Tibial nerve (tissue), 4 donors: ENCODE data around the gene ADIPOR2. TPM values are rescaled to one million over a fixed set of nuclear protein-coding genes. Genes with fewer than 3 reads are reported as not detected.

Experiments
- DNase-seq, 2 donors: peaks; one replicate each; pipeline ENCODE4 v3.0.0-alpha.2; 2019; ENCODE audit warnings: low spot score in 2 of 2
- H3K27ac ChIP-seq, 4 donors: fragments of 200-600 bp; sonication (generic) in 3 of 4; one replicate each; pipeline ENCODE4 v1.5.1; 2017 to 2019; ENCODE audit warnings: mild to moderate bottlenecking in 1 of 4
- H3K27me3 ChIP-seq, 2 donors: fragments of 200-600 bp; sonication (generic) in 1 of 2; one replicate each; pipeline versions ENCODE4 v1.5.1 to v1.6.0; 2017 to 2019
- H3K36me3 ChIP-seq, 3 donors: fragments of 200-600 bp; sonication (generic); one replicate each; pipeline ENCODE4 v1.5.1; 2018 to 2019
- H3K4me1 ChIP-seq, 4 donors: fragments of 200-600 bp; sonication (generic) in 3 of 4; one replicate each; pipeline ENCODE4 v1.5.1; 2017 to 2019
- H3K4me3 ChIP-seq, 4 donors: fragments of 200-600 bp; sonication (generic) in 3 of 4; one replicate each; pipeline ENCODE4 v1.5.1; 2017 to 2019; ENCODE audit warnings: mild to moderate bottlenecking in 1 of 4, moderate library complexity in 1 of 4
- H3K9me3 ChIP-seq, 4 donors: fragments of 200-600 bp; sonication (generic) in 3 of 4; one replicate each; pipeline ENCODE4 v1.5.1; 2017 to 2019
- EP300 ChIP-seq, 2 donors: sonication (generic); formaldehyde crosslinking; IDR thresholded peaks; one replicate each; pipeline ENCODE4 v1.6.1; 2017; ENCODE audit warnings: antibody characterized with exemption in 2 of 2, mild to moderate bottlenecking in 1 of 2
- POLR2A ChIP-seq, 2 donors: fragments of 450-650 bp; IDR thresholded peaks; one replicate each; pipeline ENCODE4 v1.6.1; 2017; ENCODE audit warnings: antibody characterized with exemption in 2 of 2, mild to moderate bottlenecking in 2 of 2, moderate library complexity in 2 of 2
- WGBS, 2 donors: methylation state at CpG; one replicate each; pipeline ENCODE4 v1.1.5; 2018; 5-methylcytosine and 5-hydroxymethylcytosine counted together
- total RNA-seq, 4 donors: library from RNA; depleted of rRNA; stranded (reverse); fragments of >200 nt; gene quantifications; one replicate each; pipeline ENCODE4 v1.1.0, GENCODE V29; 2016
- TF ChIP-seq, protein P1 (sequence below), 5 experiments: fragments of 200-600 bp in 3 of 5; fragments of 450-650 bp in 2 of 5; sonication (generic) in 3 of 5; IDR thresholded peaks; one replicate each; pipeline ENCODE4 v1.5.1; 2016 to 2019; ENCODE audit warnings: antibody characterized with exemption in 5 of 5, mild to moderate bottlenecking in 3 of 5, moderate library complexity in 2 of 5

ADIPOR2 gene, protein sequence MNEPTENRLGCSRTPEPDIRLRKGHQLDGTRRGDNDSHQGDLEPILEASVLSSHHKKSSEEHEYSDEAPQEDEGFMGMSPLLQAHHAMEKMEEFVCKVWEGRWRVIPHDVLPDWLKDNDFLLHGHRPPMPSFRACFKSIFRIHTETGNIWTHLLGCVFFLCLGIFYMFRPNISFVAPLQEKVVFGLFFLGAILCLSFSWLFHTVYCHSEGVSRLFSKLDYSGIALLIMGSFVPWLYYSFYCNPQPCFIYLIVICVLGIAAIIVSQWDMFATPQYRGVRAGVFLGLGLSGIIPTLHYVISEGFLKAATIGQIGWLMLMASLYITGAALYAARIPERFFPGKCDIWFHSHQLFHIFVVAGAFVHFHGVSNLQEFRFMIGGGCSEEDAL
- total RNA-seq, result 100 to 1,000 TPM in 1 of 4 donors, 10 to 100 TPM in 3; 66.6 to 123 (median 72.1) TPM

DNA sequence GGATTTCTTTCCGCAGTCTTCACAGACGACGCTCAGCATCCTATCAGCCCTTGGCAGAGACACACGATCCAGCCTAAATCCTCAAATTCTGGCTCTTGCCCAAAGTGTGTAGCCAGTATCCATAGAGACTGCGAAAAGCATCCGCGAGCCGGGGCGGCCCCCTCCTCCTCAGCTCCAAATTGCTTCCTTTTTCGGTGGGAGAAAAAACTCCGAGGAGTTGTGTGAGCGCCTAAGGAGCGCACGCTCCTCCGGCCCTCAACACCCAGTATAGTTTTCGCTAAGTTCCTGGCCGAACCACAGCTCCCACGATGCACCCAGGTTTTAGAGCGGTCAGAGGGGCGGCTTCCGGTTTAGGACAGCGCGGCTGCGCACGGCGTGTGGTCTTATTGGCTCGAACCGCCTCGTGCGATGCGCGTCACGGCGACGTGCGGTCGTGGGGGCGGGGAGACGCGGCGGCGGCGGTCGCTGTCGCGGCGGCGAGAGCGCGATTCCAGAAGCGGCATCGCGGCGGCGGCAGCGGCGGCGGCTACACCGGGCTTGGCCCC, at the start of gene ADIPOR2:
ADIPOR2 (plus strand) TSS at position 493 of the 545 bp plus-strand sequence. CDS start 63,274 bp downstream, outside the sequence.
- TF ChIP-seq POLR2A (IDR thresholded peaks at IDR 0.05) (peak; percentile 90 to 96), EP300 (IDR thresholded peaks at IDR 0.05) (peak; percentile 96 to 98)
- TF ChIP-seq, protein P1, sequence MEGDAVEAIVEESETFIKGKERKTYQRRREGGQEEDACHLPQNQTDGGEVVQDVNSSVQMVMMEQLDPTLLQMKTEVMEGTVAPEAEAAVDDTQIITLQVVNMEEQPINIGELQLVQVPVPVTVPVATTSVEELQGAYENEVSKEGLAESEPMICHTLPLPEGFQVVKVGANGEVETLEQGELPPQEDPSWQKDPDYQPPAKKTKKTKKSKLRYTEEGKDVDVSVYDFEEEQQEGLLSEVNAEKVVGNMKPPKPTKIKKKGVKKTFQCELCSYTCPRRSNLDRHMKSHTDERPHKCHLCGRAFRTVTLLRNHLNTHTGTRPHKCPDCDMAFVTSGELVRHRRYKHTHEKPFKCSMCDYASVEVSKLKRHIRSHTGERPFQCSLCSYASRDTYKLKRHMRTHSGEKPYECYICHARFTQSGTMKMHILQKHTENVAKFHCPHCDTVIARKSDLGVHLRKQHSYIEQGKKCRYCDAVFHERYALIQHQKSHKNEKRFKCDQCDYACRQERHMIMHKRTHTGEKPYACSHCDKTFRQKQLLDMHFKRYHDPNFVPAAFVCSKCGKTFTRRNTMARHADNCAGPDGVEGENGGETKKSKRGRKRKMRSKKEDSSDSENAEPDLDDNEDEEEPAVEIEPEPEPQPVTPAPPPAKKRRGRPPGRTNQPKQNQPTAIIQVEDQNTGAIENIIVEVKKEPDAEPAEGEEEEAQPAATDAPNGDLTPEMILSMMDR (IDR thresholded peaks at IDR 0.05), result peak in 1 of 5 experiments; percentile 33
- no peaks in the 10 kb centered on the region for H3K27me3 ChIP-seq
- 0 to 1% methylated on average over 11 to 45 of the region's 59 CpGs for WGBS, 2 donors
- H3K9me3 ChIP-seq, result no peaks in the 10 kb centered on the region
- H3K36me3 ChIP-seq, result no peaks in the 10 kb centered on the region
- peak; percentile 88 to 89 for DNase-seq
- H3K4me1 ChIP-seq, result peaks cover 0 to 41% (median 12%) of the 10 kb centered on the region in 4 donors
- peak within 1 kb of the TSS; percentile 92 to 99 (median 98) for H3K27ac ChIP-seq
- H3K4me3 ChIP-seq, result peak within 1 kb of the TSS; percentile 66 to 99 (median 78)

DNA sequence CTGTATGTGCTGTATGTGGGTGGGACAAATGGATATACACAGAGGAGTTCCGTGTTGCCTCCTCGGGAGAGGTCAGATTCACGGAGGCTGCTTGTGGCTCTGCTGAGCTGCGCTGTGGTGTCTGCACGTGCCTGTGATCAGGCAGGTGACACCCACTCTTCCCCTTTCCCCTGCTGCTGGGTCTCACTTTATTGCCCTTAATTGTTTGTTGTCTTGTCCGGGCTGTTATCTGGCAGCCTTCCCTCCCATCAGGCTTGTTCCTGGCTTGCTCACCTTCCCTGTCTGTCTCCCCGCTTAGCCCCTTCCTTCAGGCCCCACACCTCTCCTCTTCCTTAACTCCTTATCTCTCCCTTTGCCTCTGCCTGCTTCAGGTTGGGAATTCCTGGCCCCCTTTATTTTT, 48.4 kb upstream of the ADIPOR2 start:
- Histone ChIP-seq H3K4me1 (peaks cover 0 to 21% (median 14%) of the 10 kb centered on the region in 4 donors), H3K36me3 (peaks cover 0 to 19% (median 0%) of the 10 kb centered on the region in 3 donors), H3K4me3 (no peak overlapping the region), H3K27ac (peak overlapping the region in 1 of 4 donors; percentile 34), H3K9me3 (no peaks in the 10 kb centered on the region), H3K27me3 (no peaks in the 10 kb centered on the region)
- 59 to 67% methylated on average over 7 of the region's 7 CpGs for WGBS, 2 donors
- TF ChIP-seq EP300 (IDR thresholded peaks at IDR 0.05), result no peak
- TF ChIP-seq, protein P1 (IDR thresholded peaks at IDR 0.05), result no peak
- no peak for DNase-seq

DNA sequence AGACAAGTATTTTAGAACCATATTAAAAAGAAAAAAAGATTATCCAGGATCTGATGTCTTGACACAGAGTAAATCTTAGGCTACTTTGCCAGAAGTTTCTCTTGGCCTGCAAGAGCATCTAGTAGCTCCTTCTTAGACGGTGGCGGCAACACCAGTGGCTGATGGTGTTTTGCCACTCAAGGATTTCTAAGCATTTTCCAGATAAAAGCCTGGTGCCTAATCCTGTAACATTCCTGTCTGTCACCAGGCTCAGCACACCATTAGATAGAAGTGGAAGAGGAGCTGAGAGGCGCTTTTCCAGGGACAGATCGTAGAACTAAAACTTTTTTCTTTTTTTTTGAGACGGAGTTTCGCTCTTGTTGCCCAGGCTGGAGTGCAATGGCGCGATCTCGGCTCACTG, 47.8 kb upstream of the ADIPOR2 start:
- no peak for DNase-seq
- no peak for TF ChIP-seq EP300 (IDR thresholded peaks at IDR 0.05)
- TF ChIP-seq POLR2A (IDR thresholded peaks at IDR 0.05), result no peak
- TF ChIP-seq, protein P1 (IDR thresholded peaks at IDR 0.05), result no peak
- H3K27ac ChIP-seq, result peak overlapping the region in 1 of 4 donors; percentile 34
- H3K9me3 ChIP-seq, result no peaks in the 10 kb centered on the region
- no peaks in the 10 kb centered on the region for H3K27me3 ChIP-seq
- 88 to 91% methylated on average over 9 of the region's 9 CpGs for WGBS, 2 donors
- peaks cover 0 to 19% (median 0%) of the 10 kb centered on the region in 3 donors for H3K36me3 ChIP-seq
- H3K4me1 ChIP-seq, result peaks cover 0 to 21% (median 14%) of the 10 kb centered on the region in 4 donors
- no peak overlapping the region for H3K4me3 ChIP-seq

DNA sequence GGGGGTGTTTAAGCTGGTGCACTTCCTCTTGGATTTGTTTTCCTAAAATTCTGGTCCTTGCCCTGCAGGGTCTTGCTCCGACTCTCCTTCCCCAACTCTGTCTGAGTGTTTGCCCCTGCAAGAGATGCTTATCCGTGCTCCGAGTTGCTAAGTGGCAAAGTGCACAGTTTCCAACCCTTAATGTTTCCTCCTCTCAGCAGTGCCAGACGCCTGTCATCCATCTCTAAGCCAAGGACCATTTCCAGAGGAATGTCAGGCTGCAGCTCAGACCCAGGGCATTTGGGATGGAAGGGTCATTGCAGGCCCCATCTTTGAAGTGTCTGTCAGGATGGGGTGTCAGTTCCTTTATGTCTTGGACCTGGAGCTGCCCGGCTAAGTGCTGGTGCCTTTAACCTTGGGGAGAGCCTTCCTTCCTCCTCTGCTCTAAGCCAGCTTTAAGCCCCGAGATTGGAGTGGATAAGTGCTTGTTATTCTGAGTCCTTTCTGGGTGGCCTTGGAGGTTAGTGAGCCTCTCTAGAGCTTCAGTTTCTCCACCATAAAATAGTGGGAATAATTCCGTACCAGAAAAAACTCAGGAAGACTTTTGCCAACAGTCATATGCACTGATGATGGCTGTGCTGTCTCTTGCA, 46.9 kb upstream of the ADIPOR2 start:
- no peak overlapping the region for H3K4me3 ChIP-seq
- TF ChIP-seq EP300 (IDR thresholded peaks at IDR 0.05) (no peak), POLR2A (IDR thresholded peaks at IDR 0.05) (no peak)
- TF ChIP-seq, protein P1 (IDR thresholded peaks at IDR 0.05), result no peak
- no peak for DNase-seq
- peak overlapping the region in 3 of 4 donors; percentile 46 to 84 (median 81) for H3K27ac ChIP-seq
- peaks cover 0 to 19% (median 0%) of the 10 kb centered on the region in 3 donors for H3K36me3 ChIP-seq
- no peaks in the 10 kb centered on the region for H3K27me3 ChIP-seq
- peaks cover 0 to 21% (median 14%) of the 10 kb centered on the region in 4 donors for H3K4me1 ChIP-seq
- no peaks in the 10 kb centered on the region for H3K9me3 ChIP-seq
- 51 to 63% methylated on average over 7 of the region's 7 CpGs for WGBS, 2 donors
